ENCODE measurements around the gene OSBPL9.
"Not testable (repeated sequence)": the region's sequence is repeated elsewhere in the genome, so short reads cannot be mapped to it uniquely, and the experiment has no call there.

The OSBPL9 gene

GRCh38 chr1:51699391-51699790, 82.5 kb downstream of the OSBPL9 start:
- no peaks in the 10 kb centered on the region for H3K79me2 ChIP-seq (ENCODE audit: insufficient read depth, low read length)
- H3K27me3 ChIP-seq (ENCODE audit: insufficient read depth, low read length) = no peaks in the 10 kb centered on the region
- no peaks in the 10 kb centered on the region for H3K9me3 ChIP-seq (ENCODE audit: low read length)
- H2AFZ ChIP-seq (ENCODE audit: low read length) = no peak overlapping the region
- no peak overlapping the region for H3K4me3 ChIP-seq (ENCODE audit: low read depth, low read length, poor library complexity, severe bottlenecking)
- H3F3A ChIP-seq (ENCODE audit: insufficient read depth, low read length) = no peaks in the 10 kb centered on the region
- no peak overlapping the region for H3K27ac ChIP-seq (ENCODE audit: low read depth, low read length, poor library complexity, severe bottlenecking)
- no peak overlapping the region for H3K9ac ChIP-seq (ENCODE audit: low read length)
- no peak overlapping the region for H3K4me2 ChIP-seq (ENCODE audit: low read length)
- H3K4me1 ChIP-seq (ENCODE audit: insufficient read depth, low read length, severe bottlenecking) = no peaks in the 10 kb centered on the region
- H4K20me1 ChIP-seq (ENCODE audit: insufficient read depth, low read length) = no peaks in the 10 kb centered on the region
- no peaks in the 10 kb centered on the region for H3K36me3 ChIP-seq (ENCODE audit: insufficient read depth, low read length)
- no peaks in the 10 kb centered on the region for H3K9me2 ChIP-seq (ENCODE audit: low read depth, low read length)
- no peak for TF ChIP-seq CTCF (IDR thresholded peaks at IDR 0.05; ENCODE audit: low read length)
- no peak for TF ChIP-seq EZH2 (IDR thresholded peaks at IDR 0.05; ENCODE audit: borderline replicate concordance, low read length)

GRCh38 chr1:51701782-51702181, 84.9 kb downstream of the OSBPL9 start:
- not testable (repeated sequence) for H3K4me2 ChIP-seq (ENCODE audit: low read length); H4K20me1 ChIP-seq (ENCODE audit: insufficient read depth, low read length); H3K27me3 ChIP-seq (ENCODE audit: insufficient read depth, low read length); H3K9me3 ChIP-seq (ENCODE audit: low read length); H3K4me3 ChIP-seq (ENCODE audit: low read depth, low read length, poor library complexity, severe bottlenecking); H3K4me1 ChIP-seq (ENCODE audit: insufficient read depth, low read length, severe bottlenecking); H3F3A ChIP-seq (ENCODE audit: insufficient read depth, low read length); H2AFZ ChIP-seq (ENCODE audit: low read length); H3K36me3 ChIP-seq (ENCODE audit: insufficient read depth, low read length); H3K27ac ChIP-seq (ENCODE audit: low read depth, low read length, poor library complexity, severe bottlenecking); H3K9me2 ChIP-seq (ENCODE audit: low read depth, low read length); H3K9ac ChIP-seq (ENCODE audit: low read length); H3K79me2 ChIP-seq (ENCODE audit: insufficient read depth, low read length)

- H2AFZ ChIP-seq (ENCODE audit: low read length); H3K4me2 ChIP-seq (ENCODE audit: low read length); H3K79me2 ChIP-seq (ENCODE audit: insufficient read depth, low read length); H3K36me3 ChIP-seq (ENCODE audit: insufficient read depth, low read length); H3K4me3 ChIP-seq (ENCODE audit: low read depth, low read length, poor library complexity, severe bottlenecking); H3K9me3 ChIP-seq (ENCODE audit: low read length); H3K9ac ChIP-seq (ENCODE audit: low read length); H4K20me1 ChIP-seq (ENCODE audit: insufficient read depth, low read length); H3K4me1 ChIP-seq (ENCODE audit: insufficient read depth, low read length, severe bottlenecking); H3K27me3 ChIP-seq (ENCODE audit: insufficient read depth, low read length); H3F3A ChIP-seq (ENCODE audit: insufficient read depth, low read length); H3K9me2 ChIP-seq (ENCODE audit: low read depth, low read length); H3K27ac ChIP-seq (ENCODE audit: low read depth, low read length, poor library complexity, severe bottlenecking): not testable (repeated sequence)
Measured at GRCh38 chr1:51702220-51702619, 85.3 kb downstream of the OSBPL9 start.

- Histone ChIP-seq H3K9me2 (ENCODE audit: low read depth, low read length) (no peaks in the 10 kb centered on the region), H3K27me3 (ENCODE audit: insufficient read depth, low read length) (no peaks in the 10 kb centered on the region), H3K4me3 (ENCODE audit: low read depth, low read length, poor library complexity, severe bottlenecking) (no peak overlapping the region), H2AFZ (ENCODE audit: low read length) (no peak overlapping the region), H3K4me1 (ENCODE audit: insufficient read depth, low read length, severe bottlenecking) (no peaks in the 10 kb centered on the region), H3F3A (ENCODE audit: insufficient read depth, low read length) (no peaks in the 10 kb centered on the region), H3K79me2 (ENCODE audit: insufficient read depth, low read length) (no peaks in the 10 kb centered on the region), H3K36me3 (ENCODE audit: insufficient read depth, low read length) (no peaks in the 10 kb centered on the region), H3K9me3 (ENCODE audit: low read length) (no peaks in the 10 kb centered on the region), H3K27ac (ENCODE audit: low read depth, low read length, poor library complexity, severe bottlenecking) (no peak overlapping the region), H3K9ac (ENCODE audit: low read length) (no peak overlapping the region), H4K20me1 (ENCODE audit: insufficient read depth, low read length) (no peaks in the 10 kb centered on the region), H3K4me2 (ENCODE audit: low read length) (no peak overlapping the region)
- TF ChIP-seq EZH2 (IDR thresholded peaks at IDR 0.05; ENCODE audit: borderline replicate concordance, low read length) = no peak
- no peak for TF ChIP-seq CTCF (IDR thresholded peaks at IDR 0.05; ENCODE audit: low read length)
Measured at GRCh38 chr1:51705035-51705434, 88.1 kb downstream of the OSBPL9 start.

Data from OCI-LY1 (cell line).